Esophagus squamous epithelium (tissue), 4 donors: ENCODE results near the gene GPC5.

Experiments
- CTCF ChIP-seq, 6 experiments: fragments of 450-650 bp in 4 of 6; fragments of 200-600 bp in 2 of 6; sonication (generic) in 2 of 6; IDR thresholded peaks; one replicate each; pipeline ENCODE4 v1.5.1; 2016 to 2019; ENCODE audit warnings: antibody characterized with exemption in 6 of 6, mild to moderate bottlenecking in 4 of 6, moderate library complexity in 4 of 6
- POLR2A ChIP-seq, 4 donors: fragments of 450-650 bp; IDR thresholded peaks; one replicate each; pipeline ENCODE4 v1.6.1; 2017; ENCODE audit warnings: antibody characterized with exemption in 4 of 4, mild to moderate bottlenecking in 4 of 4, moderate library complexity in 3 of 4

GRCh38 chr13:91627952-91628739, 229.7 kb downstream of the GPC5 start:
- TF ChIP-seq CTCF (IDR thresholded peaks at IDR 0.05) (no peak), POLR2A (IDR thresholded peaks at IDR 0.05) (no peak)
